ENCODE measurements around the gene ADAM15. TPM values are rescaled to one million over a fixed set of nuclear protein-coding genes. Genes with fewer than 3 reads are reported as not detected.
A peak's percentile ranks its signal among the peaks of the same experiment; 100 is the strongest.

ADAM15 gene
- total RNA-seq, 4 donors from 2014 or later: 30.3 to 42.8 (median 36.9) TPM

DNA sequence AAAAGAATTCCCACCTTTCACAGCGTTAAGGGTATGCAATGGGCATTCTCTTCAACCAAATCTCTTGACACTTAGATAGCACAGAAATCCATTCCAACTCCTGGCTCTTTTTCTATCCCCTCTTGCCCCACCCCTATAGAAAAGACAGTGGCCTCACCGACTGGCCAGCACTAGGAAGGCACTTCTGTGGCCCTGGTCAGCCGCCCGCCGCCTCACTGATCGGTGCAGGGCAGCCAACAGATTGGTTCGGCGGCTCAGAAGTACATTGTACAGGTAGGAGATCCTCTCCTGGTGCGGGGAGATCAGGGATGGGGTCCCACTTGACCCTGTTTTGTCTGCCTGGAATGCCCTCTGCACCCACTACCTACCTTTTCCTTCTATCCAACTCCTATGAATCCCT lies 26.8 kb upstream of the ADAM15 start:
- no peak overlapping the region for H3K27ac ChIP-seq
- in situ Hi-C loops (cut with MboI; ENCODE audit: low sequenced_read_pairs in 4 of 4) (no loop called here), intact Hi-C loops (cut with DNase I; ENCODE audit: low total_unique reads) (no loop called here)
- H3K9me3 ChIP-seq: no peaks in the 10 kb centered on the region
- DNase-seq: no peak
- H3K4me3 ChIP-seq: no peak overlapping the region
- no peaks in the 10 kb centered on the region for H3K27me3 ChIP-seq
- no peak for TF ChIP-seq POLR2A (IDR thresholded peaks at IDR 0.05)
- TF ChIP-seq, protein P1, sequence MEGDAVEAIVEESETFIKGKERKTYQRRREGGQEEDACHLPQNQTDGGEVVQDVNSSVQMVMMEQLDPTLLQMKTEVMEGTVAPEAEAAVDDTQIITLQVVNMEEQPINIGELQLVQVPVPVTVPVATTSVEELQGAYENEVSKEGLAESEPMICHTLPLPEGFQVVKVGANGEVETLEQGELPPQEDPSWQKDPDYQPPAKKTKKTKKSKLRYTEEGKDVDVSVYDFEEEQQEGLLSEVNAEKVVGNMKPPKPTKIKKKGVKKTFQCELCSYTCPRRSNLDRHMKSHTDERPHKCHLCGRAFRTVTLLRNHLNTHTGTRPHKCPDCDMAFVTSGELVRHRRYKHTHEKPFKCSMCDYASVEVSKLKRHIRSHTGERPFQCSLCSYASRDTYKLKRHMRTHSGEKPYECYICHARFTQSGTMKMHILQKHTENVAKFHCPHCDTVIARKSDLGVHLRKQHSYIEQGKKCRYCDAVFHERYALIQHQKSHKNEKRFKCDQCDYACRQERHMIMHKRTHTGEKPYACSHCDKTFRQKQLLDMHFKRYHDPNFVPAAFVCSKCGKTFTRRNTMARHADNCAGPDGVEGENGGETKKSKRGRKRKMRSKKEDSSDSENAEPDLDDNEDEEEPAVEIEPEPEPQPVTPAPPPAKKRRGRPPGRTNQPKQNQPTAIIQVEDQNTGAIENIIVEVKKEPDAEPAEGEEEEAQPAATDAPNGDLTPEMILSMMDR (IDR thresholded peaks at IDR 0.05 in 4 of 5, conservative IDR thresholded peaks at IDR 0.05 in 1 of 5): no peak
- H3K36me3 ChIP-seq: no peaks in the 10 kb centered on the region
- H3K4me1 ChIP-seq: no peaks in the 10 kb centered on the region
- ATAC-seq: no peak

DNA sequence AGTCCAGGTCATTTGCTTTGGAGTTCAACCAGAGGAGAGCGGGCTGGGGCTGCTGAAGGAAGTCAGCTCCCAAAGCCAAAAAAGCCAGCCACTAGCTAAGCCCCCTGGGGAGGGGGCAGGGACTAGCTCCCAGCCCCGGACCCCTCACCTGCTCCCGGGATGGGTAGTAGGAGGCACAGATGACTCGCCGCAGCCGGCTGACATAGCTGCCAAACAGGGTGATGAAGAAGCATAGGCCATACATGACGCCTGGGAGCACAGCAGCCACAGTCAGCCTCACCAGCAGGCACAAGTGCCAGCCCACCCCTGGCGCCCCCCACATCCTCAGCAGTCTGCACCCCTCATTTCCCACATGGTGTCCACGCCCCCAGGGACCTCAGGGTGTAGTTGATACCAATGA lies 25.0 kb upstream of the ADAM15 start:
- in situ Hi-C loops (cut with MboI; ENCODE audit: low sequenced_read_pairs in 4 of 4) (no loop called here), intact Hi-C loops (cut with DNase I; ENCODE audit: low total_unique reads) (no loop called here)
- DNase-seq (no peak), ATAC-seq (no peak)
- no peaks in the 10 kb centered on the region for H3K27me3 ChIP-seq
- TF ChIP-seq, protein P1 (IDR thresholded peaks at IDR 0.05 in 4 of 5, conservative IDR thresholded peaks at IDR 0.05 in 1 of 5): no peak
- no peak for TF ChIP-seq POLR2A (IDR thresholded peaks at IDR 0.05)
- no peaks in the 10 kb centered on the region for H3K4me1 ChIP-seq
- H3K27ac ChIP-seq: no peak overlapping the region
- H3K4me3 ChIP-seq: no peak overlapping the region
- H3K9me3 ChIP-seq: no peaks in the 10 kb centered on the region
- no peaks in the 10 kb centered on the region for H3K36me3 ChIP-seq

DNA sequence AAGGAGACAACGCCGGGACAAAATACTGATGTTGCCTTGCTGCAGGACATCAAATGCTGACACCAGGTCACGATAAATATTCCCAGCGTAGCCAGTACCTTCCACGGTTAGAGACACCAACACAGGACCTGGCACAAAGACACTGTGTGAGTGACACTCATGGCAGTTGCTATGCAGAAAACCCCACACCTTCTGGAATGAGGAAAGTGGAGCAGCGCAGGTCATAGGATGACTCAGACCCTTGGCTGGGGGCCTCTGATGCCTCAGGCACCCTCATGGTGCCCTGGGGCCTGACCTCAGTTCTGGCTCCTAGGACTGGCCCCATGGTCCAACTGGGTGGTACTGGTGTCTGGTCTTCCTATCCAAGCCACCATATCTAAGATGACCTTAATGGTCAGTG lies 24.5 kb upstream of the ADAM15 start:
- in situ Hi-C loops (cut with MboI; ENCODE audit: low sequenced_read_pairs in 4 of 4): no loop called here
- H3K4me1 ChIP-seq: no peaks in the 10 kb centered on the region
- H3K4me3 ChIP-seq: no peak overlapping the region
- no peaks in the 10 kb centered on the region for H3K36me3 ChIP-seq
- TF ChIP-seq, protein P1 (IDR thresholded peaks at IDR 0.05 in 4 of 5, conservative IDR thresholded peaks at IDR 0.05 in 1 of 5): no peak
- no peak for TF ChIP-seq POLR2A (IDR thresholded peaks at IDR 0.05)
- ATAC-seq (peak; percentile 27 to 46), DNase-seq (no peak)
- H3K9me3 ChIP-seq: no peaks in the 10 kb centered on the region
- H3K27me3 ChIP-seq: no peaks in the 10 kb centered on the region
- no peak overlapping the region for H3K27ac ChIP-seq
- intact Hi-C loops (cut with DNase I; ENCODE audit: low total_unique reads): no loop called here

DNA sequence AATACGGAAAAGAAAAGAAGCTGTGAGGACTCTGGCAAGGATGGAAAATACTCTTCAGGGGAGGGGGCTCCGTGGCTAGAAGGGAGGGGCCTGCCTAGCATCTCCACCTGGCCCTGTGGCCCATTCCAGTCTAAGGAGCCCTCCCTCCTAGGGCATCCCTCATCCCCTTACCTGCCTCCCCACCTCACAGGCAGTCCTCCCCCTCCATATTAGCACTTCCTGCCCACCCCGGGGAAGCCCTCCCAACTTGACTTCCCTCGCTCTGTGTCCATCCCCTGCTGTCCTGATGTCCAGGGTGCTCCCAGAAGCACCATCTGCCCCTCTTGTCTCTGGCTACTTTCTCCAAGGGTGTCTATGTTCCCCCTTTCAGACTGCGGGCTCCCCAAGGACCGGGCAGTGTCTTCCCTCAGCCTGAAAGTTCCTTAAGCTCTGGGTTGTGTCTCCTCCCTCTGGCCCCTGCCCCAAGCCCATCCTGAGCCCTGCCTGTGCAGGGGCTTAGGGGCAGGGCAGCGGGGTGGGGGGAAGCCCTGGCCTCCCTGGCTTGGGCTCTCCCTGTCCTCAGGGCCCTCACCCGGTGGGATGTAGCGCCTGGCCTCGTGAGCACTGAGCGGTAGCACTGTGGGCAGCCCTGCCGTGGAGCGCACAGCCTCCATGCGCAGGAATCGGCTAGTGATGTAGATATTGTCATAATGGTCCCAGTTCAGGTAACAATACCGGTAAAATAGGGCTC lies 21.4 kb upstream of the ADAM15 start:
- DNase-seq: no peak
- Histone ChIP-seq H3K4me3 (no peak overlapping the region), H3K36me3 (no peaks in the 10 kb centered on the region), H3K9me3 (no peaks in the 10 kb centered on the region), H3K4me1 (no peaks in the 10 kb centered on the region), H3K27ac (no peak overlapping the region), H3K27me3 (no peaks in the 10 kb centered on the region)
- no peak for TF ChIP-seq POLR2A (IDR thresholded peaks at IDR 0.05)
- TF ChIP-seq, protein P1 (IDR thresholded peaks at IDR 0.05 in 4 of 5, conservative IDR thresholded peaks at IDR 0.05 in 1 of 5): no peak
- no peak for ATAC-seq
- in situ Hi-C loops (cut with MboI; ENCODE audit: low sequenced_read_pairs in 4 of 4): no loop called here
- intact Hi-C loops (cut with DNase I; ENCODE audit: low total_unique reads): no loop called here
